GM23338 (cell line): ENCODE results near the gene EBF4. TPM values are rescaled to one million over a fixed set of nuclear protein-coding genes. Genes with fewer than 3 reads are reported as not detected.

Source experiments
- ATAC-seq: fragments of 200-7000 bp; cut with Tn5 transposase; 3 replicates; pipeline ENCODE4 v1.9.1; 2020
- DNase-seq: peaks from one replicate; pipeline ENCODE4 v3.0.0-alpha.2; 2015; ENCODE audit warnings: low spot score
- H2AFZ ChIP-seq: fragments of 200-600 bp; sonication (generic); 2 replicates; pipeline ENCODE4 v1.8.0; 2016; ENCODE audit warnings: antibody characterized with exemption, mild to moderate bottlenecking, moderate library complexity
- H3F3A ChIP-seq: fragments of 200-600 bp; sonication (generic); replicated peaks from 2 replicates; pipeline ENCODE4 v1.8.0; 2017; ENCODE audit warnings: antibody characterized with exemption, mixed run types, low read depth
- H3K27ac ChIP-seq: fragments of 200-600 bp; sonication (generic); 2 replicates; pipeline ENCODE4 v1.6.1; 2016; ENCODE audit warnings: low read depth
- H3K27me3 ChIP-seq: fragments of 200-600 bp; sonication (generic); 2 replicates; pipeline ENCODE4 v1.8.0; 2016; ENCODE audit warnings: mild to moderate bottlenecking, mixed run types, moderate library complexity; ENCODE audit not compliant: insufficient read depth
- H3K36me3 ChIP-seq: fragments of 200-600 bp; sonication (generic); 2 replicates; pipeline ENCODE4 v1.8.0; 2016; ENCODE audit warnings: mild to moderate bottlenecking; ENCODE audit not compliant: insufficient read depth
- H3K4me1 ChIP-seq: fragments of 200-600 bp; sonication (generic); 2 replicates; pipeline ENCODE4 v1.8.0; 2016; ENCODE audit warnings: mild to moderate bottlenecking, moderate library complexity; ENCODE audit not compliant: insufficient read depth
- H3K4me2 ChIP-seq: fragments of 200-600 bp; sonication (generic); 2 replicates; pipeline ENCODE4 v1.7.1; 2017; ENCODE audit warnings: mixed run types
- H3K4me3 ChIP-seq: fragments of 200-600 bp; sonication (generic); 2 replicates; pipeline ENCODE4 v1.6.1; 2016; ENCODE audit warnings: mixed run types
- H3K79me2 ChIP-seq: fragments of 200-600 bp; sonication (generic); replicated peaks from 2 replicates; pipeline ENCODE4 v1.8.0; 2017; ENCODE audit warnings: mild to moderate bottlenecking; ENCODE audit not compliant: insufficient read depth
- H3K9me2 ChIP-seq: fragments of 200-600 bp; sonication (generic); 2 replicates; pipeline ENCODE4 v1.8.0; 2017; ENCODE audit not compliant: insufficient read depth
- H4K20me1 ChIP-seq: fragments of 200-600 bp; sonication (generic); replicated peaks from 2 replicates; pipeline ENCODE4 v1.8.0; 2017; ENCODE audit warnings: mild to moderate bottlenecking; ENCODE audit not compliant: insufficient read depth
- H3K27ac Mint-ChIP-seq: 2 replicates; pipeline ENCODE4 v1.8.0; 2020; ENCODE audit warnings: inconsistent platforms, mild to moderate bottlenecking, moderate library complexity, mixed read lengths
- H3K27me3 Mint-ChIP-seq: 3 replicates; pipeline ENCODE4 v1.8.0; 2022; ENCODE audit warnings: low read depth, mild to moderate bottlenecking, moderate library complexity, mixed read lengths, inconsistent platforms; ENCODE audit not compliant: insufficient read depth, poor library complexity
- H3K36me3 Mint-ChIP-seq: 3 replicates; pipeline ENCODE4 v1.8.0; 2021; ENCODE audit warnings: low read depth, mild to moderate bottlenecking, inconsistent platforms, moderate library complexity, mixed read lengths
- H3K4me1 Mint-ChIP-seq: 3 replicates; pipeline ENCODE4 v1.8.0; 2020; ENCODE audit warnings: mild to moderate bottlenecking, inconsistent platforms, mixed read lengths
- H3K4me3 Mint-ChIP-seq: 3 replicates; pipeline ENCODE4 v1.8.0; 2021; ENCODE audit warnings: moderate library complexity, mild to moderate bottlenecking, inconsistent platforms, mixed read lengths
- H3K9me3 Mint-ChIP-seq: 3 replicates; pipeline ENCODE4 v1.8.0; 2020; ENCODE audit warnings: moderate library complexity, mild to moderate bottlenecking, inconsistent platforms, mixed read lengths
- CREB1 ChIP-seq: fragments of 250-450 bp; sonication (Bioruptor Pico); IDR thresholded peaks from 2 replicates; pipeline ENCODE4 v1.5.0; 2020; ENCODE audit warnings: low read depth, mild to moderate bottlenecking, moderate library complexity
- CTCF ChIP-seq, 2 experiments: fragments of 200-600 bp in 1 of 2; sonication (generic) in 1 of 2; conservative IDR thresholded peaks; 2 replicates each; pipeline versions ENCODE4 v1.5.1 to v1.6.1; 2016 to 2017; ENCODE audit warnings: antibody characterized with exemption in 2 of 2, low read depth in 2 of 2, mild to moderate bottlenecking in 2 of 2, moderate library complexity in 1 of 2
- ETS1 ChIP-seq: IDR thresholded peaks from 2 replicates; pipeline ENCODE4 v1.6.1; 2016; ENCODE audit warnings: antibody characterized with exemption
- EZH2 ChIP-seq: fragments of 200-600 bp; sonication (generic); IDR thresholded peaks from one replicate; pipeline ENCODE4 v1.8.0; 2017; ENCODE audit warnings: antibody characterized with exemption, mild to moderate bottlenecking, low read depth; ENCODE audit not compliant: unreplicated experiment
- EZH2phosphoT487 ChIP-seq: fragments of 200-600 bp; sonication (generic); IDR thresholded peaks from one replicate; pipeline ENCODE4 v1.8.1; 2018; ENCODE audit warnings: antibody characterized with exemption; ENCODE audit not compliant: unreplicated experiment
- REST ChIP-seq: IDR thresholded peaks from one replicate; pipeline ENCODE4 v1.6.1; 2018; ENCODE audit warnings: antibody characterized with exemption; ENCODE audit not compliant: unreplicated experiment
- ZNF114 ChIP-seq: fragments of 250-450 bp; sonication (Bioruptor Pico); IDR thresholded peaks from 2 replicates; pipeline ENCODE4 v1.5.0; 2020; ENCODE audit warnings: mild to moderate bottlenecking, moderate library complexity
- ZNF331 ChIP-seq: fragments of 250-450 bp; sonication (Bioruptor Pico); IDR thresholded peaks from 2 replicates; pipeline ENCODE4 v1.5.0; 2020; ENCODE audit warnings: low read depth, mild to moderate bottlenecking, moderate library complexity
- polyA plus RNA-seq: library from polyadenylated mRNA; unstranded; fragments of >200 nt; fragmentation: Nextera tagmentation; extraction: Ambion mirVana; gene quantifications from 2 replicates; pipeline ENCODE4 v1.2.1, GENCODE V29; 2016
- total RNA-seq: library from RNA; depleted of rRNA; stranded (reverse); fragments of >200 nt; shearing (Covaris generic); gene quantifications from 2 replicates; pipeline ENCODE4 v1.2.3, GENCODE V29; 2014

Gene EBF4
- total and polyA plus RNA-seq, 2 experiments from 2014 or later: 0.66 to 1.6 TPM

GRCh38 chr20:2749951-2750490 lies 57.4 kb downstream of the EBF4 start:
- peak; percentile 55 for DNase-seq

More at GRCh38 chr20:2749951-2750490, 57.4 kb downstream of the EBF4 start:
- no peaks in the 10 kb centered on the region for H3K36me3 ChIP-seq
- H3K4me3 Mint-ChIP-seq: peak overlapping the region; percentile 65
- peaks cover 30% of the 10 kb centered on the region for H3K4me1 Mint-ChIP-seq
- peaks cover 71% of the 10 kb centered on the region for H3K27me3 Mint-ChIP-seq
- no peaks in the 10 kb centered on the region; the same call in 1 of the 2 replicates for H3F3A ChIP-seq
- no peaks in the 10 kb centered on the region for H3K79me2 ChIP-seq
- H3K36me3 Mint-ChIP-seq: no peaks in the 10 kb centered on the region; the same call in 2 of the 3 replicates
- H3K4me1 ChIP-seq: peaks cover 29% of the 10 kb centered on the region
- peaks cover 100% of the 10 kb centered on the region for H3K27me3 ChIP-seq
- peak overlapping the region; percentile 93 for H2AFZ ChIP-seq
- ATAC-seq: peak; percentile 6
- no peaks in the 10 kb centered on the region for H3K9me2 ChIP-seq
- H4K20me1 ChIP-seq: peaks cover 4% of the 10 kb centered on the region; the same call in 1 of the 2 replicates
- H3K27ac ChIP-seq: no peak overlapping the region
- TF ChIP-seq ZNF331 (no peak), REST (no peak), CTCF (conservative IDR thresholded peaks at IDR 0.05; ENCODE audit: low read depth in 2 of 2) (no peak), EZH2phosphoT487 (no peak), ZNF114 (CRISPR knock-in tag) (no peak), ETS1 (no peak), CREB1 (CRISPR knock-in tag) (no peak), EZH2 (no peak)
- peak overlapping the region; percentile 62 for H3K4me3 ChIP-seq
- no peak overlapping the region for H3K27ac Mint-ChIP-seq
- H3K4me2 ChIP-seq: peak overlapping the region; percentile 84
- no peaks in the 10 kb centered on the region for H3K9me3 Mint-ChIP-seq
